B cell (primary cell): ENCODE measurements around the gene SLAMF6. TPM values are rescaled to one million over a fixed set of nuclear protein-coding genes. Genes with fewer than 3 reads are reported as not detected.
A peak's percentile ranks its signal among the peaks of the same experiment; 100 is the strongest.

Experiments used
- ATAC-seq: fragments of 200-7000 bp; cut with Tn5 transposase; one replicate; pipeline ENCODE4 v1.10.0; 2021; ENCODE audit warnings: low read depth, mild to moderate bottlenecking, moderate number of reproducible peaks, moderate library complexity
- CTCF ChIA-PET: fragments of 350-600 bp; sonication (Branson Sonifier 250); formaldehyde crosslinking; loops from one replicate; lab custom pipeline; 2021; ENCODE audit warnings: antibody characterized with exemption, inconsistent platforms; lab: Charles Lee
- POLR2A ChIA-PET: fragments of 350-600 bp; sonication (Branson Sonifier 250); formaldehyde crosslinking; loops from one replicate; lab custom pipeline; 2021; ENCODE audit warnings: antibody characterized with exemption; lab: Charles Lee
- DNase-seq: peaks from one replicate; pipeline ENCODE4 v3.0.0; 2013
- H2AFZ ChIP-seq: 2 replicates; pipeline ENCODE4 v1.6.1; 2012; ENCODE audit warnings: mild to moderate bottlenecking, low read depth, low read length; ENCODE audit not compliant: insufficient read depth, poor library complexity, severe bottlenecking
- H3K27ac ChIP-seq, 2 donors: 1 replicate in 1 of 2; 2 replicates in 1 of 2; pipeline ENCODE4 v1.5.1; 2012 to 2013; ENCODE audit warnings: low read length in 2 of 2, mild to moderate bottlenecking in 2 of 2, moderate library complexity in 1 of 2
- H3K27me3 ChIP-seq, 4 experiments: fragments of 200-600 bp in 1 of 4; sonication (generic) in 1 of 4; replicated peaks in 1 of 4; 1 replicate in 2 of 4; 2 replicates in 2 of 4; pipeline versions ENCODE4 v1.6.1 to v1.7.0; 2013 to 2016; ENCODE audit warnings: low read length in 3 of 4, mild to moderate bottlenecking in 2 of 4, mixed read lengths in 1 of 4, moderate library complexity in 1 of 4; ENCODE audit not compliant: insufficient read depth in 4 of 4, control insufficient read depth in 3 of 4; ENCODE audit errors: control extremely low read depth in 1 of 4
- H3K36me3 ChIP-seq, 2 experiments: replicated peaks in 1 of 2; 1 replicate in 1 of 2; 2 replicates in 1 of 2; pipeline versions ENCODE4 v1.6.1 to v1.7.1; 2013; ENCODE audit warnings: low read length in 1 of 2; ENCODE audit not compliant: insufficient read depth in 2 of 2, control insufficient read depth in 1 of 2; ENCODE audit errors: control extremely low read depth in 1 of 2, extremely low read depth in 1 of 2
- H3K4me1 ChIP-seq, 2 donors: fragments of 200-600 bp in 1 of 2; sonication (generic) in 1 of 2; 1 replicate in 1 of 2; 2 replicates in 1 of 2; pipeline versions ENCODE4 v1.5.1 to v1.6.1; 2013 to 2017; ENCODE audit warnings: low read length in 2 of 2; ENCODE audit not compliant: control insufficient read depth in 2 of 2, insufficient read depth in 2 of 2
- H3K4me2 ChIP-seq: replicated peaks from 2 replicates; pipeline ENCODE3; 2012; ENCODE audit warnings: mild to moderate bottlenecking, low read depth, low read length; ENCODE audit not compliant: poor library complexity, severe bottlenecking
- H3K4me3 ChIP-seq, 5 experiments: fragments of 200-600 bp in 1 of 5; sonication (generic) in 1 of 5; 1 replicate in 3 of 5; 2 replicates in 2 of 5; pipeline versions ENCODE4 v1.5.1 to v1.7.0; 2011 to 2016; ENCODE audit warnings: low read length in 4 of 5, mild to moderate bottlenecking in 4 of 5, low read depth in 2 of 5, control low read depth in 1 of 5, moderate library complexity in 1 of 5; ENCODE audit not compliant: insufficient read depth in 1 of 5; ENCODE audit errors: control extremely low read depth in 1 of 5, extremely low read depth in 1 of 5
- H3K79me2 ChIP-seq: fragments of 200-600 bp; sonication (generic); one replicate; pipeline ENCODE4 v1.6.0; 2016; ENCODE audit warnings: low read length; ENCODE audit not compliant: control insufficient read depth, insufficient read depth
- H3K9ac ChIP-seq: fragments of 200-600 bp; sonication (generic); 2 replicates; pipeline ENCODE4 v1.6.1; 2017; ENCODE audit warnings: mild to moderate bottlenecking, low read length, moderate library complexity
- H3K9me3 ChIP-seq, 3 donors: one replicate each; pipeline versions ENCODE4 v1.6.1 to v1.7.1; 2013; ENCODE audit warnings: low read length in 2 of 3; ENCODE audit not compliant: control insufficient read depth in 2 of 3, insufficient read depth in 1 of 3; ENCODE audit errors: control extremely low read depth in 1 of 3
- H4K20me1 ChIP-seq: 2 replicates; pipeline ENCODE4 v1.6.0; 2012; ENCODE audit warnings: mild to moderate bottlenecking, low read length; ENCODE audit not compliant: insufficient read depth, control insufficient read depth, poor library complexity, severe bottlenecking
- H3K27ac Mint-ChIP-seq: one replicate; pipeline ENCODE4 v1.8.0; 2021; ENCODE audit warnings: mixed read lengths
- H3K27me3 Mint-ChIP-seq: one replicate; pipeline ENCODE4 v1.8.0; 2021; ENCODE audit warnings: mixed read lengths
- H3K4me1 Mint-ChIP-seq: one replicate; pipeline ENCODE4 v1.8.0; 2021; ENCODE audit warnings: mixed read lengths
- H3K4me3 Mint-ChIP-seq: one replicate; pipeline ENCODE4 v1.8.0; 2021; ENCODE audit warnings: mixed read lengths
- H3K9me3 Mint-ChIP-seq: one replicate; pipeline ENCODE4 v1.8.0; 2022; ENCODE audit warnings: mixed read lengths; ENCODE audit not compliant: insufficient read depth
- CTCF ChIP-seq: fragments of 200-600 bp; IDR thresholded peaks from one replicate; pipeline ENCODE4 v1.8.0; 2022; ENCODE audit warnings: antibody characterized with exemption, mild to moderate bottlenecking
- EZH2 ChIP-seq: IDR thresholded peaks from 2 replicates; pipeline ENCODE4 v1.6.1; 2012; ENCODE audit warnings: borderline replicate concordance, low read depth, mild to moderate bottlenecking, moderate library complexity, low read length; ENCODE audit not compliant: insufficient read depth, poor library complexity, severe bottlenecking
- WGBS: methylation state at CpG from one replicate; pipeline ENCODE4 v1.1.5; 2013; ENCODE audit warnings: missing lambda C conversion rate; ENCODE audit not compliant: insufficient coverage; 5-methylcytosine and 5-hydroxymethylcytosine counted together
- intact Hi-C: fragments of 100-400 bp; cut with micrococcal nuclease; formaldehyde crosslinking; loops from one replicate; pipeline ENCODE4 v1.10.0; 2022
- polyA plus RNA-seq: library from polyadenylated mRNA; depleted of rRNA; stranded (reverse); fragments of >200 nt; gene quantifications from 2 replicates; pipeline ENCODE4 v1.2.3, GENCODE V29; 2012
- total RNA-seq, 2 donors: library from RNA; stranded (reverse); fragments of 120-200 nt in 1 of 2; gene quantifications; 1 replicate in 1 of 2; 2 replicates in 1 of 2; pipeline versions ENCODE4 v1.2.3 to v1.2.4, GENCODE V29; 2013 to 2022

The SLAMF6 gene
- total and polyA plus RNA-seq, 2 donors (not counting 1 experiment from before 2014, with no cell fraction given) = 64.8 to 79.6 TPM

DNA sequence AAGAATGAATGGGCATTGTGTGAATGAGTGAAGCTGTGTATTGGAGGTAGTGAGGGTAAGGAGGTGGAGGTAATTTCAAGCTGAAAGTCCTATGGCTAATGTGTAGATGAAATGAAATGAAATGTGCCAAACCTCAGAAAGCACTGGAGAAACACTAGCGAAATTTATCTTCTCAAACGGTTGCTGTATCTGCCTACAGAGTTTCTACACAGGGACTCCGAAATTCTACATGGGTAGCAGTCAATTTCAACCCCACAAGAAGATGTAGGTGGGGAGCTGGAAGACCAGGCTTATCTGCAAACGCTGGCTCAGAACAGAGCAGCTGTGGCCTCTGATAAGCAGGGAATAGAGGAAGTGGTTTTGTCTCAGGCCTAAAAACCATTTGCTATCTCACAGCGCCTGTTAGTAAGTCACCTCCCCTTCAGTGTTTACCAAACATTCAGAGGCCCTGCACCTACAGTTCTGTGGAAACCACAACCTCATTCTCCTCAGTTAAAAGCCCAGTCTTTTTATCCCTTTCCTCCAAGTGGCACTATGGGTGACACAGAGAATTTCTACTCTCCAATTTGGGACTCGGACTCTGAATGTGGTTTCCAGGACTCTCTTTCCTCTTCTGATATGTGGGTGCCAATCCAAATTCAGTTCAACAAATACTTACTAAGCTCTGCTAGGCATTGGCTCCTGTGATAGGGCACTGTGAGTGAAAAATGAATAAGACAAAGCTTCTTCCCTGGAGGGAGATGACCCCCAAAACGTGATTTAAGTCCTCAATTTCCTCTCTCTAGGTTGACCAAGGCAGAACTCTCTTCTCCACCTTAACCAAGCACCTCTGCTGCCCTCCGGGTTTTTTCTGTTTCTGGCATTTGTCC lies 17.2 kb upstream of the SLAMF6 start:
- WGBS = 0% methylated on average over 4 of the region's 8 CpGs
- H3K4me1 ChIP-seq = peaks cover 46% of the 10 kb centered on the region in 2 donors
- TF ChIP-seq EZH2 = no peak
- TF ChIP-seq CTCF = no peak

DNA sequence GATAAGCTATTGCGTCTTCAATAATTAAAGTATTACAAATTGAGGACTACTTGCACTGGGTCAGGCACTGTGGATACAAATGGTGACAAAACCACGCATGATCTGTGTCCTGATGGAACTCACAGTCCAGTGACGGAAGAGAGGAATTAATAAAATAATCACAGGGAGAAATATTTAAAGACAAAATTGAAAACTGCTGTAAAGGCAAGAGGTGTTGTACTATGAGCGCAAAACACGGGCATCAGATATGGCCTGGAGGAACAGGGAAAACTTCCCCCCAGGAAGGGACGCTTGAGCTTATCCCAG lies 16.6 kb upstream of the SLAMF6 start:
- Histone ChIP-seq H3K9me3 (peaks cover 3 to 18% (median 4%) of the 10 kb centered on the region in 3 donors), H3K4me3 (peak overlapping the region in 1 of 5 experiments; percentile 19), H3K36me3 (no peaks in the 10 kb centered on the region), H2AFZ (peak overlapping the region; percentile 72), H3K79me2 (peaks cover 41% of the 10 kb centered on the region), H3K4me2 (peak overlapping the region; percentile 63), H3K27ac (peak overlapping the region; percentile 72 to 90), H3K9ac (peak overlapping the region; percentile 45), H4K20me1 (no peaks in the 10 kb centered on the region), H3K4me1 (peaks cover 40 to 41% of the 10 kb centered on the region in 2 donors), H3K27me3 (no peaks in the 10 kb centered on the region)
- WGBS = 57% methylated on average over 2 of the region's 6 CpGs
- no peak for DNase-seq
- peaks cover 42% of the 10 kb centered on the region for H3K4me1 Mint-ChIP-seq
- POLR2A ChIA-PET = interaction anchor here (1.6 kb wide), 1 partner anchor 9 kb away, joined by 6 read pairs; no protein-coding TSS in a partner anchor
- H3K4me3 Mint-ChIP-seq = peak overlapping the region; percentile 63
- H3K27ac Mint-ChIP-seq = peak overlapping the region; percentile 93
- CTCF ChIA-PET = interaction anchor here (1.0 to 18.3 kb wide), 17 partner anchors 10 to 412 kb away, joined by 3 to 159 read pairs (median 6); partner anchors contain the start of gene SLAMF6
- no peaks in the 10 kb centered on the region for H3K27me3 Mint-ChIP-seq
- no peak for ATAC-seq
- TF ChIP-seq EZH2 (no peak), CTCF (no peak)
- intact Hi-C loops = no loop called here
- H3K9me3 Mint-ChIP-seq = peaks cover 6% of the 10 kb centered on the region

More for the DNA sequence above, 17.2 kb upstream of the SLAMF6 start:
- DNase-seq (peak; percentile 81), ATAC-seq (peak; percentile 97)
- CTCF ChIA-PET = interaction anchor here (0.5 to 18.3 kb wide), 23 partner anchors 9 to 1198 kb away, joined by 3 to 159 read pairs (median 4); partner anchors contain the start of gene SLAMF6
- Mint-ChIP-seq H3K4me1 (peaks cover 48% of the 10 kb centered on the region), H3K9me3 (peaks cover 3% of the 10 kb centered on the region), H3K27me3 (no peaks in the 10 kb centered on the region), H3K4me3 (peak overlapping the region; percentile 63), H3K27ac (peak overlapping the region; percentile 93)
- intact Hi-C loops = loop anchor here (1.0 to 5.0 kb wide), 4 partner anchors 9 to 111 kb away; partner anchors contain the start of gene SLAMF6
- Histone ChIP-seq H3K4me2 (peak overlapping the region; percentile 63), H3K9ac (peak overlapping the region; percentile 45), H3K9me3 (peaks cover 2 to 12% (median 2%) of the 10 kb centered on the region in 3 donors), H3K27me3 (no peaks in the 10 kb centered on the region), H3K4me3 (peak overlapping the region in 1 of 5 experiments; percentile 19), H2AFZ (peak overlapping the region; percentile 72), H3K79me2 (peaks cover 45% of the 10 kb centered on the region), H3K27ac (peak overlapping the region; percentile 72 to 90), H4K20me1 (no peaks in the 10 kb centered on the region), H3K36me3 (no peaks in the 10 kb centered on the region)
- POLR2A ChIA-PET = interaction anchor here (1.0 to 2.1 kb wide), 7 partner anchors 8 to 89 kb away, joined by 3 to 6 read pairs (median 4); partner anchors contain the start of gene SLAMF6
